CD4-positive, alpha-beta T cell treated with Interleukin-17A for 4 hours (primary cell): Measurements from ENCODE around the gene TF.

Source experiments
- DNase-seq: peaks from one replicate; pipeline ENCODE4 v3.0.0-alpha.2; 2020; ENCODE audit warnings: mixed read lengths

Gene TF

DNA sequence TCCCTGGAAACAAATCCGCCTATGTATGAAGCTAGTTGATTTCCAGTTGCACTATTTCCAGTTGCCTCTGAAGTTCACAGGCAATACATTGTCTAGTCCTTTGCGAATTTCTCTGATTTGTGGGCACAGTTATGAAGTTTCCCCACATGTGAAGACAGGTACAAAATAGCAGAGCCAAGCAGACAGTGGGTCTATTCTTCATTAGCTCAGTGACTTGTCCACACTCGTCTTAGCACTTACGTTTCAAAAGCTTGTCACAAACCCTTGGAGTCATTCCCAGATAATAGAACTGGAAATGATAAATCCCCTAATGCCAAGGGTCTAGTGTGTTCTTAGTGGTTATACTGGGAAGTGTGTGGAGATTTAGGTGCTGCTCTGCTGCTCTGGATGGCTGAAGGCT is 73.9 kb downstream of the TF start:
- no peak for DNase-seq

DNA sequence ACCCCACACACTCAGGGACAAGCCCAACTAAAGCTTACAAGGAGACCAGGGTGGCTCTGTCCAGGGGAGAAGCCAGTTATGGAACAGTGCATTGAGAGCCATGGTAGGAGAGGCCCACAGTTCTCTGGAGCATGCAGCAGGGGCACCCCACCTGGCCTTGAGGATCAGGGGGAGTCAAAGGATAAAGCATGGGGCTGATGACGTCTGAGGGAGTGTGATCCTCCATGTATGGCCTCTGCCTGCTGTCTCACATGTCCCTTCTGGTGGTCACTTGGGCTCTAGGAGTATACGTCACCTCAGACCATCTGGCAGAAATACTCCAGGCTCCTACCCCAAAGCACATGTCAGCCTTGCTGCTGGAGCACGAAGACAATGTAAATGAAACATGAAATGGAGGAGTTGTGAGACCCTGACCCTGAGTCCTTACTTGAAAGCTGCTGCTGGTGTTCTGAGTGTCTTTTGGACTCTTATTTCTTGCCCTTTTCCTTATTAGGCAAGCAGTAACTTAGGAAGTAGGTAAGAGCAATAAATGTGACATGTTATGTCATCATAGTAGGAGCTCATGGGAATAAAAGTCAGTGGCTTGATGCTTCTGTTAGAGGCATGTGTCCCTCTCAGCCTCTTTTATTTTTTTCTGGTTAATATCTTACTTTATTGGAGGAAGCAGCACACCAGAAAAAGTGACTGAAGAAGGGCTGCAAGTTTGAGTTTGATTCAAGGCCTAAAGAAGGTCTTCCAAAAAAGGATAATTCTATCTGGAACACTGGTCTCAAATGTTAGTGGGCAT is 74.9 kb downstream of the TF start:
- no peak for DNase-seq

DNA sequence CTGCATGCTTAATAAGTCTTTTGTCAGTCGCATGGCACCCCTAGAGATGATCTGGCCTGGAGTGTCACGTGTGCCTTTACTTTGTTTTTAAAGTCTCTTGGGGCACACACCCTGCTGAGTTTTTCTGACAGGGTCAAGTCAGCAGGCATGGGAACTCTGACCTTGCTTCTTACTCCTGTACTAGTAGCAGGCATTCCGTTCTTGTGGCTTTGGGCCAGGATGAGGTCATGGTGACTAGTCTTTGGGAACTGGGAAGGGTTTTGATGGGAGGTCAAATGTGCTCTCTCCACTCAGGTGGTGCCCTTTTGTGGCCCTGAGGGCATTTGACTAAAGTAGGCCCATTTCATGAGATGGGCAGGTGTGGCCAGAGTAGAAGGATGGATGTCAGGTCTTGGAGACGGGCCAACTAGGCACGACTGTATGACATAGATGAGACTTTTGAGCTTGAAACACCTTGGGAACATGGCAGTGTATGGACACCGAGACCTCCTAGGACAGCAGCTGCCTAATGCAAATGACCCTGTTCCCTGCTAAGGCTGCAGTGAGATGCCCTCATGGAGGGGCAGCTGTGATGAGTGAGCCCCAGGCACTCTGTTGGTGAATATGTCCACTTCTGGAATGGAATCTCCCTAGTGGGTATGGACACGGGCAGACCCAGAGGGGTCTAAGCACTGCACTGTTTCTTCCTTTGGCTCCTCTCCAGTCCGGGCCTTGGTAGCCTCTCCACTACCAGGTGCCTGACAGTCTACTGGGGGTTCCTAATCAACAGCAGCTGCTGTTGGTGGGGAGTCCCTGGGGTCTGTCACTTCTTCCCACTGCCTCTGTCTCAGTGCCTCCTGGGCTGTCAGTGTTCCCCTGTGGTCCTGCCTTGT is 75.8 kb downstream of the TF start:
- no peak for DNase-seq

DNA sequence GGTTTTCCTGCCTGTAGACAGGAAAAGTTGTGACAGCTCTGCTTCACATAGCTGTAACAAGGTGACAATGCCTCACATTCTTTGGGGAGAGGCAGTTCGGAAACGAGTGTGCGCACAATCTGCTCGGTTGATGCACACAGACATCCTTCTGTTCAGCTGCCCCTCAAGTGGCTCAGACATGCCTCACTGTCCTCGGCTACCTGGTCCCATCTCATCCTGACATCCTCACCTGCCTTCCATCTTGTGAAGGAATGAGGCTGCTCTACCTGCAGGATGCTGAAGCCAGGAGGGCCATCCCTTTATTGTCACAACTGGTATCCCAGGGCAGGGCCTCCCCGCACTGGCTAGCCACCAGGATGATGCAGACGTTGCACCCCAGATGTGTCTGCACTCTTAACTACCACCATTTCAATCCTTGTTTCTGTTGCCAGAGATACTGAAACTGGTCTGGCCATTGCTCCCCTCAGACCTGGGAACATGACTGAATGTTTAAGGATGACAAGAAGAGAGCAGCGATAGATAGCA is 78.8 kb downstream of the TF start:
- no peak for DNase-seq

- no peak for DNase-seq
These were observed 80.0 kb downstream of the TF start for GRCh38 chr3:133825969-133826727.

GRCh38 chr3:133827136-133827535 is 80.9 kb downstream of the TF start:
- no peak for DNase-seq

- no peak for DNase-seq
These were observed 81.5 kb downstream of the TF start for GRCh38 chr3:133827684-133828083.

DNA sequence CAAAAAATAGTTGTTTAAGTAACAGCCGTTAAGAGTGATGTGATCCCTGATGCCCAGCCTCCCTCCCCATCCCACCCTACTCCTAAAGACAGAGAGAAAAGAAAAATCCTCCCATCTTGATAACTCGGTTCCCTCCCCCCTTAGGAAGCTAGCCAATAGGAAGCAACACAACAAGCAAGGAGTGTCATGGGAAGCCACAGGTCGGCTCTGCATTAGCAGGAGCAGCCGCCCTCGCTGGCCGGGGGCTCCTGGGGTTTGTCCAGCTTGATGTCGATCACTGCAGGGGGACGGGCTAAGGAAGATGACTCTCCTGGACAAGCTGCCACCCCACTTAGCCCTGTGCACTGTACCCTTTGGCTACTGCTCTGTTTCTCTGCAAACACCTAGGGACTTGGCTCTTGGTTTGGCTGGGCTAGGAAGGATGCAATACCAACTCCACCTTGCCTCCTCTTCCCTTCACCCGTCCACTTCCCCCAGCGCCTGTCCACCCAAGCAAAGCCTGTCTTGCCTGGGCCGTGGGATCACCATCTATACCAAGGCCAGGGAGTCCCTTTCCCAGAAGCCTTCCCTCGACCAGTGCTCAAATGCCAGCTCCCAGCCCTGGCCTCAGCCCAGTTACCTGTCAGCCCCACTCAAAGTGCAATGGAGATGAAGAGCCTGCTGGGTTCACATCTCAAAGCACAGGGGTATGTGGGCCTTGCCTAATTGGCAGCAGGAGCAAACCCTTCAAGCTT is 82.5 kb downstream of the TF start:
- DNase-seq, result no peak

GRCh38 chr3:133829310-133829707 is 83.1 kb downstream of the TF start:
- DNase-seq, result no peak

- no peak for DNase-seq
These were observed 83.9 kb downstream of the TF start for GRCh38 chr3:133830071-133830470.

DNA sequence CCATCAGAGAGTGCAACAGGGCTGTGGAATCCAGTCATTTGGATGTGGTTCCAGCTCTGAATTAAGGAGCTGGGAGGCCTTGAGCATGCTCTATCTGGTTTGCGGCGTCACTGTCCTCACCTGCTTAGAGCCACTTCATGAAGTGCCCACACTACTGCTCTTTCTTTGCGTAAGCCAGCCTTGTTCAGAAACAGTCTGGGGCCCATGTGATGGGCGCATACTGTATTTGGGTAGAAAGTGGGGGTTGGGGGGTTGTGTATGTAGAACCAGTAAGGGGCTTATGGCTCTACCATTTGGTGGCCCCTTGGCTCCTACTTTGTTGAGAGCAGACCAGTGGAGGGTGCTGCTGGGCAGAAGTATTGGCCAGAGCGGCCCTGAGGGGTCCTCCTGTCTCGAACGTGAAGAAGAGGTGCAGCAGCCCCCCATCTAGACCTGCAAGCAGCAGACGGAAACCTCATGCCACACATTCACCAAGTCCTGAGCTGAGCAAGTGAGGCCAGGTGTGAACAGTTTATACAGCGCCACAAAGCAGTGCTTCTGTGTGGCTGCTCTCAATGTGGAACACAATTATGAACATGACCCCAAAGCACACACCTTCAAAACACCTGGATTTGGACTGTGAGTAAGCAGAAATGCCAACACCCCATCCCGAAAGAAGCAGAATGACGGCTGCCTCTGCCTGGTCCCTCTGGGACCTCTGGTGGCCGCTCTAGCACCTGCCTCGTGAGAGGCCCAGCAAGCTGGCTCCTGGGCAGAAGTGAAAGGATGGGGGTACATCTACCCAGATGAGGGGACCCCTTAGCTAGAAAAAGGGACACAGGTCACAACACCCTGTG is 86.0 kb downstream of the TF start:
- DNase-seq, result no peak

DNA sequence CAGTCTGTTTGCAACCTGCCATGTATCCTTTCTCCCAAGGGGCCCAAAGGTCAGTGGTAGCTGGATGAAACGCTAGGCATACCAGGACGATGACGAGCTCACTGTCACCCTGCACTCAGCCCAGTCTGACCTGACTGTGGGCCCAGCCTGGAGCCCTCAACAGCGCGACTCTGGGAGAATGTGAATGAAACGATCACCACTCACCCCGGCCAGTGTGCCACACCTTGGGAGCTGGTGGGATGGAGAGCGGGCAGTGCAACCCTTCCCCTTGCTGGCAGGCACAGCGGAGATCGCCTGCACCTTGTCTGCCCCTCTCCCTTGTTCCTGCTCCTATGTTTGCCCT is 86.6 kb downstream of the TF start:
- no peak for DNase-seq

DNA sequence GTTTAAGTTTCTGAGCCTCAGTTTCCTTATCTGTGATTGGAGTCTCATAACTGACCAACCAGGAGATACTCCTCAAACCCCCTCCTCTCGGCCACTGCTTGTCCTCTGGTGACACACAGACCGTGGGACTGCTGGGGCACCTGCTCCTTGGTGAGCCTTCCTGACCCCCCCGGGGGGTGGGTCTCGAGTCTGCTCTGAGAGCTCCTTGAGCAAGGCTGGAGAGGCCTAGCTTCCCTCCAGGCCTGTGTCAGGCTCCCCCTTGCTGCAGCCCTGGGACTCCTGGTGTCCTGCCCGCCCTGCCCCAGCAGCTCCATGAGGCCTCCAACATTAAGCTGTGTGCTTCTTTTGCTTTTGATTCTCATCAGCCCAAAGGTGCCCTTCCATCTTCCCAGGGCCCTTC is 87.1 kb downstream of the TF start:
- no peak for DNase-seq

GRCh38 chr3:133833880-133834620 is 87.9 kb downstream of the TF start:
- no peak for DNase-seq

- no peak for DNase-seq
These were observed 88.6 kb downstream of the TF start for GRCh38 chr3:133834621-133835417.

GRCh38 chr3:133835418-133835743 is 89.2 kb downstream of the TF start:
- DNase-seq, result no peak

DNA sequence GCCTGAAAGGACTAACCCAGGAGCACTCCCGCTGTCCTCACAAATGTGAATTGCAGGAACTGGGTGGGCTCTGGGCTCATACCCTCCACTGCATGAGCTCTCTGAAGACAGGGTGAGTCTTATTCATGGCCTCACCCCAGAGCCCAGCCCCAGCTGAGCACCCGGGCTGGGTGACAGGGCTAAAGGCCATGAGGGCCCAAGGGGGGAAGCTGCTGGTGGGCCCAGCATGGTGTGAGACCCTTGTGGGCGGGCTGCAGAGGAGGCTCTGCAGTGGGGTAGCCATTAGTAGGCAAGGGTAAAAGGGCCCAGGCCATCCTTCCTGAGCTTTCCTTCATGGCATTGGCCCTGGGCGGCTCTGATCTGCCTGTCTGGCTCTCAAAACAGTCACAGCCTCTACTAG is 89.8 kb downstream of the TF start:
- DNase-seq, result no peak

- no peak for DNase-seq
These were observed 90.4 kb downstream of the TF start for GRCh38 chr3:133836497-133837158.

DNA sequence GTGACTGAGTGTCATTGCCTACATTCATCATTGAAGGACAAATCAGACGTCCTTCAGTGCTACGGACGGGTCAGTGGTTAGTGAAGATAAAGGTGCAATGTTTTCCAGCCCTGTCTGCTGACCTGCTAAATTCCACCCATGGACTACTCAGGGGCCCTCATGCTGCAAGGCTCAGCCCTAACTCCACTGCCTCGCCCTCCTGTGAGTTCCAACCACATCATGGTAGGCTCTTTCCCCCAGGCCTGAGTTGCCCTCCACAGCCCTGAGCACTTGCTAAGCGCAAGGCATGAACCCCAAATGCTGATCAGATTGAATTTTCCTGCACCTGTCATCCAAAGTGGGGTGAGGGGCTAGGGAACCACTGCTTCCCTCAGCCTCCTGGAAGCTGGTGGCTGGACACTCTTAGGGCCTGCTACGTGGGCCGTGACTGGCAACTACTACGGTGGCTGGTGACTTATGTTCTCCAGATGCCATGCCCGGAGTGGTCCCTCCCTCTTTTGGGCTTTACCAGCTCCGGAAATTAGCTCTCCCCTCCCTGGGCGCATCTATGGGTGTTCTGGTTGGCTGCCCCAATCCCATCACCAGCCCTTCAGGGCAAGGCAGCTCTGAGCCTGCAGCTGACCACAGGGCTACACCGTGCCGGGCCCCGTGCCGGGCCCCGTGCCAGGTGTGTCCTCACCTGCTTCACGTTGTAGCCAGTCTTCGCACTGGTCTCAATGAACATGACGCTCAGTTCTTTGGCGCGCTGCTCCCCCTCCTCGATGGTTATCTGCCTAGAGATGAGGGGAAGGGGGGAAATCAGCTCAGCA is 91.5 kb downstream of the TF start:
- DNase-seq, result no peak
